HepG2 (cell line): ENCODE measurements around the gene EGFL8. TPM values are rescaled to one million over a fixed set of nuclear protein-coding genes. Genes with fewer than 3 reads are reported as not detected.

Experiments used
- AKAP8 ChIP-seq: sonication (generic); formaldehyde crosslinking; IDR thresholded peaks from 2 replicates; pipeline ENCODE4 v1.5.1; 2020; ENCODE audit warnings: mild to moderate bottlenecking, missing genetic modification reagents
- ATAD3A ChIP-seq: sonication (generic); formaldehyde crosslinking; IDR thresholded peaks from 2 replicates; pipeline ENCODE4 v1.4.0; 2020; ENCODE audit warnings: missing genetic modification reagents
- DDIT3 ChIP-seq: sonication (generic); formaldehyde crosslinking; IDR thresholded peaks from 2 replicates; pipeline ENCODE4 v1.4.0; 2020; ENCODE audit warnings: mild to moderate bottlenecking, missing genetic modification reagents
- DRAP1 ChIP-seq: IDR thresholded peaks from 2 replicates; pipeline ENCODE4 v1.6.1; 2016; ENCODE audit warnings: missing genetic modification reagents, missing compliant biosample characterization
- GABPB1 ChIP-seq: IDR thresholded peaks from 2 replicates; pipeline ENCODE4 v1.6.1; 2016; ENCODE audit warnings: mild to moderate bottlenecking, missing genetic modification reagents, moderate library complexity, missing compliant biosample characterization
- GLMP ChIP-seq: sonication (generic); formaldehyde crosslinking; IDR thresholded peaks from 2 replicates; pipeline ENCODE4 v1.9.0; 2021; ENCODE audit warnings: missing genetic modification reagents, mild to moderate bottlenecking, borderline replicate concordance
- HDAC2 ChIP-seq: sonication (generic); formaldehyde crosslinking; IDR thresholded peaks from 2 replicates; pipeline ENCODE4 v1.4.0; 2020; ENCODE audit warnings: missing genetic modification reagents
- HMG20B ChIP-seq: conservative IDR thresholded peaks from 2 replicates; pipeline ENCODE4 v1.6.1; 2016; ENCODE audit warnings: missing genetic modification reagents, missing compliant biosample characterization
- HNRNPUL1 ChIP-seq: fragments of 200-400 bp; formaldehyde crosslinking; IDR thresholded peaks from 2 replicates; pipeline ENCODE4 v1.6.1; 2017; ENCODE audit warnings: low read depth, mild to moderate bottlenecking, low read length, moderate library complexity
- HOXD1 ChIP-seq: sonication (generic); formaldehyde crosslinking; IDR thresholded peaks from 2 replicates; pipeline ENCODE4 v1.5.0; 2020; ENCODE audit warnings: missing genetic modification reagents
- MED8 ChIP-seq: sonication (generic); formaldehyde crosslinking; IDR thresholded peaks from 2 replicates; pipeline ENCODE4 v1.8.1; 2023; ENCODE audit warnings: mild to moderate bottlenecking, missing genetic modification reagents; ENCODE audit not compliant: insufficient replicate concordance
- MXI1 ChIP-seq: IDR thresholded peaks from 3 replicates; pipeline ENCODE4 v1.6.1; 2012; ENCODE audit warnings: low read depth, low read length, inconsistent platforms, borderline replicate concordance
- MYC ChIP-seq: sonication (generic); formaldehyde crosslinking; IDR thresholded peaks from 2 replicates; pipeline ENCODE4 v1.9.0; 2021; ENCODE audit warnings: missing genetic modification reagents, borderline replicate concordance
- SIX4 ChIP-seq: sonication (generic); formaldehyde crosslinking; IDR thresholded peaks from 2 replicates; pipeline ENCODE4 v1.4.0; 2020; ENCODE audit warnings: missing genetic modification reagents
- ZIK1 ChIP-seq: sonication (generic); formaldehyde crosslinking; IDR thresholded peaks from 2 replicates; pipeline ENCODE4 v1.5.0; 2020; ENCODE audit warnings: mild to moderate bottlenecking, low read depth, missing genetic modification reagents, borderline replicate concordance
- ZNF280B ChIP-seq: sonication (generic); formaldehyde crosslinking; IDR thresholded peaks from 2 replicates; pipeline ENCODE4 v1.5.0; 2020; ENCODE audit warnings: missing genetic modification reagents, mild to moderate bottlenecking, borderline replicate concordance
- ZNF605 ChIP-seq: sonication (generic); formaldehyde crosslinking; IDR thresholded peaks from 2 replicates; pipeline ENCODE4 v1.8.0; 2022; ENCODE audit warnings: mild to moderate bottlenecking, missing genetic modification reagents
- ZNF83 ChIP-seq: sonication (generic); formaldehyde crosslinking; IDR thresholded peaks from 2 replicates; pipeline ENCODE4 v1.4.0; 2020; ENCODE audit warnings: missing genetic modification reagents, mild to moderate bottlenecking, borderline replicate concordance
- polyA plus RNA-seq, 8 experiments: library from polyadenylated mRNA; depleted of rRNA in 3 of 8; stranded (reverse) in 7 of 8; unstranded in 1 of 8; fragments of >200 nt; fragmentation: Illumina TruSeq in 4 of 8; extraction: Trizol in 4 of 8; gene quantifications; 2 replicates each; pipeline versions ENCODE4 v1.2.1 to v1.2.3, GENCODE V29; 2011 to 2016; ENCODE audit warnings: low read depth in 4 of 8, missing spikeins in 1 of 8, mixed read lengths in 1 of 8; ENCODE audit not compliant: insufficient read depth in 1 of 8
- total RNA-seq, 5 experiments: library from RNA; depleted of rRNA; stranded (reverse); fragments of >200 nt; fragmentation: Illumina TruSeq; extraction: Trizol; gene quantifications; 2 replicates each; pipeline ENCODE4 v1.2.3, GENCODE V29; 2016; ENCODE audit warnings: low read depth in 1 of 5
- TF ChIP-seq, protein P1 (sequence below), 2 experiments: sonication (generic) in 1 of 2; formaldehyde crosslinking in 1 of 2; IDR thresholded peaks; 2 replicates each; pipeline versions ENCODE4 v1.6.1 to v1.9.0; 2014 to 2022; ENCODE audit warnings: antibody characterized with exemption in 1 of 2, borderline replicate concordance in 1 of 2, inconsistent platforms in 1 of 2, low read depth in 1 of 2, missing genetic modification reagents in 1 of 2

Gene EGFL8
- total and polyA plus RNA-seq, 2 of the 13 experiments (the other 11 are each of a cell fraction or from before 2014, with no cell fraction given): 10.0 to 11.5 TPM

GRCh38 chr6:32175711-32176475 lies 11.5 kb downstream of the EGFL8 start, which contains the start of gene AGPAT1 (continued):
- TF ChIP-seq DRAP1 (CRISPR knock-in tag) (peak; percentile 78), MED8 (peak; percentile 47), ZNF83 (CRISPR knock-in tag) (peak; percentile 82; the same call in 1 of the 2 replicates), HDAC2 (CRISPR knock-in tag) (no peak), HOXD1 (CRISPR knock-in tag) (0 out of 2 replicates have a peak, but pooled peaks have one; percentile 26), SIX4 (CRISPR knock-in tag) (no peak), MYC (CRISPR knock-in tag) (peak; percentile 58; the same call in 1 of the 2 replicates), GLMP (no peak), DDIT3 (CRISPR knock-in tag) (no peak), ZIK1 (no peak), MXI1 (peak; percentile 46; the same call in 1 of the 3 replicates), AKAP8 (CRISPR knock-in tag) (no peak), ZNF605 (CRISPR knock-in tag) (peak; percentile 48), HMG20B (CRISPR knock-in tag) (no peak), ZNF280B (CRISPR knock-in tag) (peak; percentile 90; the same call in 1 of the 2 replicates), HNRNPUL1 (no peak), ATAD3A (CRISPR knock-in tag) (no peak), GABPB1 (CRISPR knock-in tag) (peak; percentile 94)
- TF ChIP-seq, protein P1, sequence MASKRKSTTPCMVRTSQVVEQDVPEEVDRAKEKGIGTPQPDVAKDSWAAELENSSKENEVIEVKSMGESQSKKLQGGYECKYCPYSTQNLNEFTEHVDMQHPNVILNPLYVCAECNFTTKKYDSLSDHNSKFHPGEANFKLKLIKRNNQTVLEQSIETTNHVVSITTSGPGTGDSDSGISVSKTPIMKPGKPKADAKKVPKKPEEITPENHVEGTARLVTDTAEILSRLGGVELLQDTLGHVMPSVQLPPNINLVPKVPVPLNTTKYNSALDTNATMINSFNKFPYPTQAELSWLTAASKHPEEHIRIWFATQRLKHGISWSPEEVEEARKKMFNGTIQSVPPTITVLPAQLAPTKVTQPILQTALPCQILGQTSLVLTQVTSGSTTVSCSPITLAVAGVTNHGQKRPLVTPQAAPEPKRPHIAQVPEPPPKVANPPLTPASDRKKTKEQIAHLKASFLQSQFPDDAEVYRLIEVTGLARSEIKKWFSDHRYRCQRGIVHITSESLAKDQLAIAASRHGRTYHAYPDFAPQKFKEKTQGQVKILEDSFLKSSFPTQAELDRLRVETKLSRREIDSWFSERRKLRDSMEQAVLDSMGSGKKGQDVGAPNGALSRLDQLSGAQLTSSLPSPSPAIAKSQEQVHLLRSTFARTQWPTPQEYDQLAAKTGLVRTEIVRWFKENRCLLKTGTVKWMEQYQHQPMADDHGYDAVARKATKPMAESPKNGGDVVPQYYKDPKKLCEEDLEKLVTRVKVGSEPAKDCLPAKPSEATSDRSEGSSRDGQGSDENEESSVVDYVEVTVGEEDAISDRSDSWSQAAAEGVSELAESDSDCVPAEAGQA (IDR thresholded peaks at IDR 0.05; ENCODE audit: low read depth): no peak
- TF ChIP-seq, protein P1 (CRISPR knock-in tag; IDR thresholded peaks at IDR 0.05; ENCODE audit: borderline replicate concordance): no peak
